Activated gamma-delta T cell treated with Interleukin-2 at 50 U/mL for 16 hours (primary cell): ENCODE data around the gene PLEKHG4B.
"Not testable (repeated sequence)": the region's sequence is repeated elsewhere in the genome, so short reads cannot be mapped to it uniquely, and the experiment has no call there.

ENCODE experiments used
- DNase-seq: peaks from one replicate; pipeline ENCODE4 v3.0.0-alpha.2; 2020

Gene PLEKHG4B

DNA sequence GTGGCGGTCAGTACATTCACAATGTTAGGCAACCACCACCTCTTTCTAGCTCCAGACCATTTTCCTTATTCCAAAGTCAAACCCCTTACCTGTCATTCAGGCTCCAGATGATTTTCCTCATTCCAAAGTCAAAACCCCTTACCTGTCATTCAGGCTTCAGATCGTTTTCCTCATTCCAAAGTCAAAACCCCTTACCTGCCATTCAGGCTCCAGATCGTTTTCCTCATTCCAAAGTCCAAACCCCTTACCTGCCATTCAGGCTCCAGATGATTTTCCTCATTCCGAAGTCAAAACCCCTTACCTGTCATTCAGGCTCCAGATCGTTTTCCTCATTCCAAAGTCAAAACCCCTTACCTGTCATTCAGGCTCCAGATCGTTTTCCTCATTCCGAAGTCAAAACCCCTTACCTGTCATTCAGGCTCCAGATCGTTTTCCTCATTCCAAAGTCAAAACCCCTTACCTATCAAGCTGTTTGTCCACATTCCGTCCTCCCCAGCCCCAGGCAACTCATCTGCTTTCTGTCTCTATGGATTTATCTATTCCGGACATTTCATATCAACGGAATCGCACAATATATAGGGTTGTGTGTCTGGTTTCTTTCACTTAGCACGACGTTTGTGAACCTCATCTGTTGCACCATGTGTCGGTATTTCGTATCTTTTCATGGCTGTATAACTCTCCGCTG is 5.2 kb downstream of the PLEKHG4B start:
- no peak for DNase-seq

DNA sequence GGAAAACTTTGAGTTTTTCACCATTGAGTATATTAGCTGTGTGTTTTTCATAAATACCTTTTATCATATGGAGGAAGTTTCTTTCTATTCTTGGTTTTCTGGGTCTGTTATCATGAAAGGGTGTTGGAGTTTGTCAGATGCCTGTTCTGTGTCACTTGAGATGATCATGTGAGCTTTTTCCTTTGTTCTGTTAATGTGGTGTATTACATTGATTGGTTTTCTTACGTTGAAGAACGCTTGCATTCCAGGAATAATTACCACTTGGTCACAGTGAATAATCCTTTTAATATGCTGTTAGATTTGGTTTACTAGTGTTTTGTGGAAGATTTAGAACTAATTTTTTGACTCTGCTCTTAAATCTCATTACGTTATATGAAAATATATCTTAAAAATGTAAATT is 7.8 kb downstream of the PLEKHG4B start:
- no peak for DNase-seq

DNA sequence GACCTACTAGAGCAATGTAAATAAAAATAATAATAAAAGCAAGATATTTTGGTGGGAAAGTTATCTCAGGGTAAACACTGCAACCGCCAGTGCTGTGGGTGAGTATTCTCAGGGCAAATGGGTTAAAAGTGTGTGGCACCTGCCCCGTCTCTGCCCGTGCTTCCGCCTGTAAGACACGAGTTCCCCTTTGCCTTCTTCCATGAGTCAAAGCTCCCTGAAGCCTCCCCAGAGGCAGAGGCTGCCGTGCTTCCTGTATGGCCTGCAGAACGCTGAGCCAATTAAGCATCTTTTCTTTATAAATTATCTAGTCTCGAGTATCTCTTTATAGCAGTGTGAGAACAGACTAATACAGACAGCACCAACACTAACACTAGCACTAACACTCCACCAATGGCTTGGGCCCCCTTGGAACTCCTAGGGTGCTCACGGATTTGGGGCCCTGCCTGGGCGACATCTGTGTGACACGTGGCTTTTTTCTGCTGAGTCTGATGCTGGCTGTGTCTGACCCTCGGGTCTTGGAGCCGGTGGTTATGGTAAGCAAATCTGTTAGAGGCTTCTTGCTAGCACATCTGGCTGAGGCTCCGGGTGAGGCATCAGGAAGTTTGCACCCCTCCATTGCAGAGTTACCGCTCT is 10.6 kb downstream of the PLEKHG4B start:
- DNase-seq, result no peak

DNA sequence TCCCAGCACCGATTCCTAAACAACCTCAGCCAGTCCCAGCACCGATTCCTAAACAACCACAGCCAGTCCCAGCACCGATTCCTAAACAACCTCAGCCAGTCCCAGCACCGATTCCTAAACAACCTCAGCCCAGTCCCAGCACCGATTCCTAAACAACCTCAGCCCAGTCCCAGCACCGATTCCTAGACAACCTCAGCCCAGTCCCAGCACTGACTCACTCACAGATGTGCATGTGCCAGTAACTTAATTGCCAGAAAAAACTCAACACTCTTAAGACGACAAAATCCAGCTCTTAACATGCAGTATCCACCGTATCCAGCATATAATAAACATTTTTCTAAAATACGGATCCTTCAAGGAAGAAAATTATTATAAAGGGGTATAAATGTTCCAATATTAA is 12.1 kb downstream of the PLEKHG4B start:
- not testable (repeated sequence) for DNase-seq

DNA sequence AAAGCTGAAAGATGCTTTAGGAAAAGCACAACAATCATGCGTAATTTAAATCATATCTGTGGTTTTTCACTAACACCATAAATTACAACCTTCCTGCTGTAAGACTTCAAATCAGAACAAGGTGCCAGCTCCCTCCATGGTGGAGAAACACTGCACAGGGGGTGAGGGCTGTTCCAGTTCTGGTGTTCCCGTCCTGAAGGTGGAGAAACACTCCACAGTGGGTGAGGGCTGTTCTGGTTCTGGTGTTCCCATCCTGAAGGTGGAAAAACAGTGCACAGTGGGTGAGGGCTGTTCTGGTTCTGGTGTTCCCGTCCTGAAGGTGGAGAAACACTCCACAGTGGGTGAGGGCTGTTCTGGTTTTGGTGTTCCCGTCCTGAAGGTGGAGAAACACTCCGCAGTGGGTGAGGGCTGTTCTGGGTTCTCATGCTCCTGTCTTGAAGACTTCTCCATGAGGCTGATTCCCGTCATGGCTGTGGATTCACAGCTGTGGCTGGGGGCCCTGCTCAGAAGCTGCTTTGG is 12.9 kb downstream of the PLEKHG4B start:
- DNase-seq, result no peak

DNA sequence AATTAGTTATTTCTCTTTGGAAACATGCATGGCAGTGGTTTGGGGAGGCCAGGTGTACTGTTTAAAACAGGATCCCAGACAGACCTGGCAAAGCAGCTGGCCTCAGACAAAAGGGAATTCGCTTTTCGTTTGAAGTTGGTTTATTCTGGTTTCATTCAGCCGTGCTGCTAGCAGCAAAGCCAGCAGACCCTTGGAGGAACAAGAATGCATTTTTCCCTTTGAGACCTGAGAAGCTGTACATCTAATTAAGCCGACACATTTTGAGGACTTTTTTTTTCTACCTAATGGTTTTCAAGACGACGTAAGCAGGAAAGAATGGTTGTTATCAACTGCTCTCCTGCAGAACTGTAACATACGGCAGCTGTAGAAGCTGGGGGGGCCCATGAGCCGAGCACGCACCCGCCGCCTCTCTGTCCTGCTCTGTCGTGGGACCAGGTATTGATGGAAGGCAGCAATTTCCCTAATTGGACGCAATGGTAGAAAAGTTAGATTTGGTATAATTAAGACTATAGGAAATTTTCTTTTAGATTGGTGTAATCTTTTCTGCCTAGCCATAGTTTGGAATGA is 13.6 kb downstream of the PLEKHG4B start:
- no peak for DNase-seq

DNA sequence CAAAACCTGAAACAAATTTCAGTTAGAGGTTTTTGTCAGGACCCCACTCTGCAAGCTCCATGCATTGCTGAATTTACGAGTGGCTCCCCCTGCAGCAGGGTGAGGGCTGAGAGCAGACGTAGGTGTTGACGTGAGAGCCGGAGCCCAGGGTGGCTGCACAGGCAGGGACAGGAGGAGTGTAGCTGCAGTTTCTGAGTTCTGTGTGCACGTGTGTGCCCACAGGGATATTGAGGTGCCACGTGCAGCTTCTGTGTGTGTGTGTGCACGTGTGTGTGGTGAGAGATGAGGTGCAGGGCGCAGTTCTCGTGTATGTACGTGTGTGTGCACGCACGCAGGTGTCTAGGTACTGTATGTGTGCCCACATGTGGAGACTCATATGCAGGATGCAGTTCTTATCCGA is 14.6 kb downstream of the PLEKHG4B start:
- no peak for DNase-seq

DNA sequence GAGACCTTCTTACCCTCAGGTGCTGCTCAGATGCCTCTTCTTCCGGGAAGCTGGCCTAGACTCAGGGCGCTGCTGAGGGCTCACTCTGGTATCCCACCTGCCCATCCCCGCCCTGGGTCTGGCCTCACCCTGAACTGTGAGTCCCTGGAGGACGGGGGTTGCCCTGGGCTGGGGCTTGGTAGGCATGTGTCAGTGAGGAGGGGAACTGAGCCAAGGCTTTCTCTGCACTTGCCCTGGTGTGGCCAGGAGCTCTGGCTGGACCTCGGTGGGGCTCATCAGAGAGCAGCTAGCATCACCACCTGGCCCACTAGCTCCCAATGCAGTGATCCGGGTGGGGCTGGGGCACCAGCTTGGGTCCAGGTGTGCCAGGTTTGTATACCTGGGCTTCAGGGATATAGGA is 15.6 kb downstream of the PLEKHG4B start:
- no peak for DNase-seq

DNA sequence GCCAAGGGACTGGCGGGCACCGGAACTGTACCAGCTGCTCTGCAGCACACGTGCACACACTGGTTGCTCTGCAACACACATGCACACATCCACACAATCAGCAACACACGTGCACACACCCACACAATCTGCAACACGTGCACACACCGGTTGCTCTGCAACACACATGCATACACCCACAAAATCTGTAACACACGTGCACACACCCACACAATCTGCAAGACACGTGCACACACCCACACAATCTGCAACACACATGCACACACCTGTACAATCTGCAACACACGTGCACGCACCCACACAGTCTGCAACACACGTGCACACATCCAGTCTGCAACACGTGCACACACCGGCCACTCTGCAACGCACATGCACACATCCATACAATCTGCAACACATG is 17.9 kb downstream of the PLEKHG4B start:
- DNase-seq, result no peak

DNA sequence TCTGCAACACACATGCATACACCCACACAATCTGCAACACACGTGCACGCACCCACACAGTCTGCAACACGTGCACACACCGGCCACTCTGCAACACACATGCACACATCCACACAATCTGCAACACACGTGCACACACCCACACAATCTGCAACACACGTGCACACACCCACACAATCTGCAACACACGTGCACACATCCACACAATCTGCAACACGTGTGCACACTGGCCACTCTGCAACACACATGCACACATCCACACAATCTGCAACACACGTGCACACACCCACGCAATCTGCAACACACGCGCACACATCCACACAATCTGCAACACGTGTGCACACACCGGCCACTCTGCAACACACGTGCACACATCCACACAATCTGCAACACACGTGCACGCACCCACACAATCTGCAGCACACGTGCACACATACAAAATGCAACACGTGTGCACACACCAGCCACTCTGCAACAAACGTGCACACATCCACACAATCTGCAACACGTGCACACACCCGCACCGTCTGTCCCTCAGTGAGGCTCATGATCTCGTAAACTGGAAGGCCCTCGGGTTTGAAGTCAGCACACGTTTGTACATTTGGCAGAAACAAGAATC is 18.4 kb downstream of the PLEKHG4B start:
- DNase-seq, result no peak

DNA sequence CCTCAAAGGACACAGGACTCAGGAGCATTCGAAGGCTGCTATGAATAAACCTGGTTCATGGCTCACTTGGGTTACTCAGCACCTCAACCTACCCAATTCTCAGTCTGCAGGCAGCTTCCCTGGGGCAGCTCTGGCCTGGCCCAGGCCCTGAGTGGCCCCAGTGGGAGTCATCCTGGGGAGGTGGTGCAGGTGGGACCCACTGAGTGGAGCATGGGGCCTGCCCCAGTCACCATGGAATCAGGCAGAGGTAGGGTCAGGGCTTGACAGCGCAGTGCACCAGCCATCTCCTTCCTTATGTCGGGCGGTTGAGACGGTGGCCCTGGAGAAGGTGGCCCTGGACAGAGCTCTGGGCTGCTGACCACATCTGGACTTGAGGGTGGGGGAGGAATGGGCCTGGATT is 19.2 kb downstream of the PLEKHG4B start:
- no peak for DNase-seq

DNA sequence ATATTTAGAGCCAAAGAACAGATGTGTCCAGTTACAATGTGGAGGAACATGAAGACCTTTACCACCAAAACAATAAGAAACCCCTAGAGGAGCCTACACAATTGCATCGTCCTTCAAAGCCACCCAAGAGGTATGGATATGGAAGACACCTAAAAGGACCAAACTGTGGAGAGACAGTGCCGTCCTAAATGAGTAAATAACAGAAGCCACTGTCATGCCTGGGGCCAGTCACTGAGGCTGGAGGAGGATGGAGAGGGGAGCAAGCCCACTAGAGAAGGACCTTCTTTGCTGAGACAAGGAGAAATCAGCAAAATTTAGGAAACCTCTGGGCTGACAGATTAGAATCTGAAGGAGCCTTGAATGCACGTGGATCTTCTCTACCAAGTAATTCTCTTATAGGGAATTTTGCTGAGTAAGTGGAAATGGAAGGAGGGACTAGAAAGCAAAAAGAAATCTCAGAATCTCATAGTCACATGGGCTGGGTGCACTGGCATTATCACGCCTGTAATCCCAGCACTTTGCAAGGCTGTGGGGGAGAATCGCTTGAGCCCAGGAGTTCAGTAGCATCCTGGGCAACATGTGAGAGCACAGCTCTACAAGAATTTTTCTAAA is 27.6 kb downstream of the PLEKHG4B start:
- DNase-seq, result no peak

DNA sequence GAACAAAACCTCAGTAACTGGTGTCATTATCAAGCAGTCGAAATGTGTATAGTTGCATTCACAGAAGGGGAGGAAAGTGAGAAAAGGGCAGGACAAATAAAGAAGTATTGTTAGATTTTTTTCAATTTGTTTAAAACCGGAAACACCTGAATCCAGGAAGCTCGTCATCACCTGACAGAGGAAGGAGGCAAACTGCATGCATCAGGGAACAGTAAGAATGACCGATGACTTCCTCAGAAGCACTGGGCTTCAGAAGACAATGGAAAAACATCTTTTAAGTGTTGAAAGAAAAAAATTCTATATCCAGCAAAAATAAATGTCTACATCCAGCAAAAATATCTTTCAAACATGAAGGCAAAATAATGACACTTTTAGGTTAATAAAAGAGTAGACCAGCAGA is 29.5 kb downstream of the PLEKHG4B start:
- DNase-seq, result no peak

DNA sequence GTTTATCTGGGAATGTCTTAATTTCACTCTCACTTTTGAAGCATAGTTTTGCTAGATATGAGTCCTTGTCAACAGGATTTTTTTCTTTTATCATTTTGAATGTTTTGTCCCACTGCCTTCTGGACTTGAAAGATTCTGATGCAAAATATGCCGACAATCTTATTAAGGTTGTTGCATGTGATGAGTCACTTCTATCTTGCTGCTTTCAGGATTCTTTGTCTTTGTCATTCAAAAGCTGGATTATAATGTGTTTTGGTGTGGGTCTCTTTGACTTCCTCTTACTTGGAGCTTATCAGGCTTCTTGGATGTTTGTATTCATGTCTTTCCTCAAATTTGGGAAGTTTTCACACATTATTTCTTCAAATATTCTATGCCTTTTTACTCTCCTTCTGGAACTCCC is 33.8 kb downstream of the PLEKHG4B start:
- no peak for DNase-seq

DNA sequence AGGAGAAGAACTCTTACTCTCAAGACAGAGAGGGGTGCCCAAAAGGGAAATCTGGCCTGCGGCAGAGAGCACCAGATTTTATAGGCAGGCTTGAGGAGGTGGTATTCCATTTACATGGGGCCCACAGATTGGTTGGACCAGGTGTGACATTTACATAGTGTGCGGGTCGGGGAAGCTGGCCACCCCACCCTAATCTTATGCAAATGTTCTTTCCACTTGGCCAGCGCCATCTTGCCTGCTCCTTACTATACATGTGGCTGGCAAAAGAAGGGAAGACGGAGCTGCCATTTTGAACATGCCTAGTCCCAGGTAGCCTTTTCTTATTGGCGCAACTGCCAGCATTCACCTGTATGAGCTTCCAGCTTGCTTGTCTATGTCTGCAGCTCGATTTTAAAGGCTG is 34.8 kb downstream of the PLEKHG4B start:
- DNase-seq, result no peak

DNA sequence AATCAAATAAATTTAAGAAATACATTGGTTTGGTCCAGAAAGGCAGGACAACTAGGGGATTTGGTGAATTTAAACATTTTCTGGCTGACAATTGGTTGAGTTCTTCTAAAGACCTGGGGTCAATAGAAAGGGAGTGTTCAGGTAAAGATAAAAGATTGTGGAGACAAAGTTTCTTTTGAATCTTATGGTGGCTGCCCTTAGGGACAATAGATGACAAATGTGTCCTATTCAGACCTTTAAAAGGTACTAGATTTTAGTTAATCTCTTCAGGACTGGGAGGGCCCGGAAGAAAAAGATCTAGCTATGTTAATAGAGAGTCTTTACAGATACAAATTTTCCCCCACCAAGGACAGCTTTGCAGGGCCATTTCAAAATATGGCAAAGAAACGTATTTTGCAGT is 35.9 kb downstream of the PLEKHG4B start:
- DNase-seq, result no peak

DNA sequence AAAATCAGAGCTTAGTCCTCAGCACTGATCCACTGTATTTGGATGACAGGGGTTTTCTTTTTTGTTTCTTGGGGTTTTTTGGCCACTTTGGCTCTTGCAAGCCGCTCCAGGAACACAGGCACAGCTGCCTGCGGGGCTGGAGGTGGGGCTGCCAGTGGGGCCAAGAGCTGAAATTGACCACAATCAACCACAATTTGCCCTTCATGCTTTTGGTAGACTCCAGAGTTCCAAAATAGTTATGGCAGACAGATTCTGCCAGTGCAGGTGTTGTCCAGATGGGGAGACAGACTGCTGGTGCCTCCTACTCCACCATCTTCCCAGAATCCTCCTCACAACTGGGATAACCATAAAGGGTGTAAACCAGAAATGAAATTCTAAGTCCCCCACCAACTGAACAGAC is 36.5 kb downstream of the PLEKHG4B start:
- DNase-seq, result no peak

DNA sequence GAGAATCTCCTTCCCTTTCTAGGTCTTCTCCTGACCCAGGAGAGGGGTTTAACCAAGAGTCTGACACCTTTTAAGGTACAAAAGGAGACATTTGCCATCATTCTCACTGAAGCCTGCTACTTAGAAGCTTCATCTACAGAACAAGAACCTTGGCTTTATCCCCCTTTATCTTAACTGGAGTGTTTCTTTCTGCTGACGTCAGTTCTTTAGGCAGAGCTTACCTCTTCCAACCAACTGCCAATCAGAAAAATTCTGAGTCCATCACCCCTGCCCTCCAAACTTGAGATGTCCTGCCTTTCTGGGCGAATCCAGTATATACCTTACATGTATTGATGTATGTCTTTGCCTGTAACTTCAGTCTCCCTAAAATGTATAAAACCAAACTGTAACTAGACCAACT is 37.2 kb downstream of the PLEKHG4B start:
- DNase-seq, result no peak

DNA sequence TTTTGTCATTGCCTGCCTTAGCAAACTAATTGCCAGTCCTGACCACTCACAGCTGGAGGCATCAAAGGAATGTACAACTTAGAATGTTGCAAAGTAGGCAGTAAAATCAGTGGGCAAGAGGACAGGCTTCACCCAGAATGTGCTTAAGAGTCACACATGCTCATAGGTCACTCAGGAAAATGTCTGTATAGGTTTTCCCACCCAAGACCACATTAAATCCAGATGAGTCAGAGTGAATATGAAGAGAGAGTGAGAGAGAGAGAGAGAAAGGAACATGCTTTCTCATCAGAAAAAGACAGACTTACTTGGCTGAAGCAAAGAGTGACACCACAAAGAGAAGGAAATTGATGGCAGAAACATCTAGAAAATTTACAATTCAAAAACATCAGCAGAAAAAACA is 37.9 kb downstream of the PLEKHG4B start:
- no peak for DNase-seq

DNA sequence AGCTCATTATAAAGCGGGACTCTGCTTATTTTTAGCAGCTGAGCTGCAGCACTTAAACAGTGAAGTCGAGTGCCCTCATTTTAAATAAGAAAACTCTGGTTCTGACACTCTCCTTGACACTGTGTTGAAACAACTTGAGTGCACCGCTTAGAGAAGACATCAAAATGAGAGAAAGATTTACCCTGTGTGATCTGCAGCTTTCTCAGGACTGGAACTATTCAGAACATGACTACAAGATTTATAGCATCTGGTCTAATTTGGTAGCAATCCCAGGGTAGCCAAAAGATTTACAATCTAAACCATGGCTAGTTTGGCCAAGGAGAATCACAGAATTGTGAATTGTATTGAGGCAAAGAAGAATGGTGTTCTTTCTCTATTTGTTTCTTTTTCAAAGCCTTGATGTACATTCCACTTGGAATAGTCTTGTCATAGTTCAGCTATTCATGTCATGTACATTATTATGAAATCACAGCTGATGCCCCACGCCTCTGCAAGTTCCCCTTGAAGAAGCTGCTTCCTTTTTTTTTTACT is 38.7 kb downstream of the PLEKHG4B start:
- DNase-seq, result no peak

DNA sequence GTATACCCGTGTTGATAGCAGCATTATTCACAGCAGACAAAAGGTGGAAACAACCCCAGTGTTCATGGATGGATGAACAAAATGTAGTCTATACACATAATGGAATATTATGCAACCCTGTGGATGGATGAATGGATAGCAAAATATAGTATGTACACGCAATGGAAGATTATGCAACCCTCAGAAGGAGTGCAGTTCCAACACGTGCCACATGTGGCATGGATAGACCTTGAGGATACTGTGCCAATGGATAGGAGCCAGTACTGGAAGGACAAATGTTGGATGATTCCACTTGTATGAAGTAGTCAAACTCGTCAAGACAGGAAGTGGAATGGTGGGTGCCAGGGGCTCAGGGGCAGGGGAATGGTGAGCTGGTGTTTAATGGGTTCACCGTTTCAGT is 44.9 kb downstream of the PLEKHG4B start:
- no peak for DNase-seq

DNA sequence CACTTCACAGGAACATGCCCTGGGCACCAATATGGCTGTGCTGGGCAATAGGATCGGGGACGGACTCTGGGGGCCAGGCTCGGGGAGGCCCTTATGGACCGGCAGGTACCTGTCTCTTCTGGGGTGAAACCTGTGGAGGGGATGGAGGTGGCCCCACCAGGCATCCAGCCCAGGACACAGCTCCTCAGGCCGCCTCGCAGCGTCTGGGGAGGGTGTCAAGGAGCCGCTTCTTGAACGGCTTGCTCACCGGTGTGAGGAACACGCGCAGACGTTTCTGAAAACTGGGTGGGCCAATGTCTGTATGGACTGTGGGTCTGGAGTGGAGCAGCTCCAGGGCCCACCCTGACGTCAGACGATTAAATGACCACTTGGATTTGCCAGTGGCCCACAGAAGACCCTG is 45.8 kb downstream of the PLEKHG4B start:
- DNase-seq, result no peak

DNA sequence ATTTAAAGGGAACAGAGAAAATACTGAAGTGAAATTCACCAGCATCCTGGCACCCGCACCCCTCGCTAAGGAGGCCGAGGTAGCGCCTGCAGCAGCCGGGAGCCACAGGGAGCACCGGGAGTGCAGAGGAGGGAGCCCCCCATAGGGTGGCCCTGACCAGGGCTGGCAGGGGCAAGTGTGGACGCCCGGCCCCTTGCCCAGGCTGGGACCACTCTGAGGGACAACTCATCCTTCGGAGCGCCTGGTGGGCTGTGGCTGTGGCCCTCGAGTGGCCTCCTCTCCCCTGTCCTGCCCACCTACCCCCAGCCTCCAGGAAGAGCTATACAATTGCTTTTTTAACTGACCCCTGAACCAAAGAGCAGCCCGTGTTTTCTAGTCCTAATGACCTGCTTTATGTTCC is 47.0 kb downstream of the PLEKHG4B start:
- no peak for DNase-seq
